BJ (cell line): ENCODE measurements around the gene BIRC7. TPM values are rescaled to one million over a fixed set of nuclear protein-coding genes. Genes with fewer than 3 reads are reported as not detected.

Source experiments
- CTCF ChIA-PET: fragments of 350-600 bp; formaldehyde crosslinking; extraction: SDS; loops from one replicate; lab custom pipeline; 2021; ENCODE audit warnings: antibody characterized with exemption, inconsistent platforms; lab: Yijun Ruan, JAX
- POLR2A ChIA-PET: fragments of 300-600 bp; sonication (Branson Sonifier 250); formaldehyde crosslinking; extraction: SDS; loops from one replicate; lab custom pipeline; 2021; ENCODE audit warnings: antibody characterized with exemption; lab: Charles Lee
- DNase-seq: peaks from one replicate; pipeline ENCODE4 v3.0.0-alpha.2; 2011; ENCODE audit warnings: low read depth
- H3K27me3 ChIP-seq: 2 replicates; pipeline ENCODE4 v1.6.0; 2011; ENCODE audit warnings: low read length; ENCODE audit not compliant: control insufficient read depth, insufficient read depth
- H3K36me3 ChIP-seq: 2 replicates; pipeline ENCODE4 v1.5.1; 2011; ENCODE audit warnings: low read length; ENCODE audit not compliant: control insufficient read depth, insufficient read depth
- H3K4me3 ChIP-seq: 2 replicates; pipeline ENCODE4 v1.5.1; 2011; ENCODE audit warnings: low read depth, mild to moderate bottlenecking, control low read depth, low read length
- polyA minus RNA-seq: library from RNA; depleted of rRNA, polyadenylated mRNA; stranded (reverse); fragments of >200 nt; gene quantifications from 2 replicates; pipeline ENCODE4 v1.2.3, GENCODE V29; 2011; rRNA and poly(A)+ RNA removed
- polyA plus RNA-seq: library from polyadenylated mRNA; depleted of rRNA; stranded (reverse); fragments of >200 nt; gene quantifications from 2 replicates; pipeline ENCODE4 v1.2.3, GENCODE V29; 2011; rRNA removed
- TF ChIP-seq, protein P1 (sequence below): IDR thresholded peaks from 2 replicates; pipeline ENCODE4 v1.5.1; 2011; ENCODE audit warnings: low read depth, mild to moderate bottlenecking, control low read depth, inconsistent platforms, low read length, moderate library complexity; ENCODE audit not compliant: insufficient read depth

The BIRC7 gene, protein sequence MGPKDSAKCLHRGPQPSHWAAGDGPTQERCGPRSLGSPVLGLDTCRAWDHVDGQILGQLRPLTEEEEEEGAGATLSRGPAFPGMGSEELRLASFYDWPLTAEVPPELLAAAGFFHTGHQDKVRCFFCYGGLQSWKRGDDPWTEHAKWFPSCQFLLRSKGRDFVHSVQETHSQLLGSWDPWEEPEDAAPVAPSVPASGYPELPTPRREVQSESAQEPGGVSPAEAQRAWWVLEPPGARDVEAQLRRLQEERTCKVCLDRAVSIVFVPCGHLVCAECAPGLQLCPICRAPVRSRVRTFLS
- polyA plus RNA-seq: not detected in 2 replicates
- not detected in 2 replicates for polyA minus RNA-seq

DNA sequence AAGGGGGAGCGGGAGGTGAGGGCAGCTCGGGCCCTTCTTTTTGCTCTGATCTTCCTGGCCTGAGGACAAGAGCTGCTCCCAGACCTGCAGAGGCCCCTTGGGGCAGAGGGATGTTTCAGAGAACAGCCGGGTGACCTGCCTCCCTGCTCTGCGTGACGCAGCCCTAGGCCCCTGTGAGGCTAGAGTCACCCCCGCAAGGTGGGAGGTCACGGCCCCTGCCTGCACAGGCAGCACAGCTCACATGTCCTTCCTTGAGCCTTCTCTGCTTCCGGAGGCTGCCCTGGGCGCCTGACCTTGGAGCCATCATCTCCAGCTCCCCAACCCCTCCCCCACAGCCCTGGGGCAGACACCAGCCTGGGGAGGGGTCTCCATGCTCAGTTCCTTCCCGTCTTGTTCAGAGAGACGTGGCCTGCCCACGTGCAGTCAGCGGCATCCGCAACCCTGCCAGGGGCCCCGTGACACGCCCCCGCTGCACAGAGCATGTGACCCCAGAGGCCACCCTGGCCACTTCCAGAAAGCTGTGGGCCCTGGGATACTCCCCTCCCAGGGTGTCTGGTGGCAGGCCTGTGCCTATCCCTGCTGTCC, at the start of gene BIRC7:
Gene BIRC7, plus strand, starts transcription at position 507 of the 585 bp plus-strand sequence. CDS start 192 bp downstream, outside the sequence.
- no peak for DNase-seq
- Histone ChIP-seq H3K4me3 (no peak within 1 kb of the TSS), H3K27me3 (no peaks in the 10 kb centered on the region), H3K36me3 (no peaks in the 10 kb centered on the region)
- ChIA-PET POLR2A (interaction anchor here (0.6 kb wide), 1 partner anchor 840 kb away, joined by 5 read pairs; no protein-coding TSS in a partner anchor), CTCF (interaction anchor here (0.6 to 8.1 kb wide), 5 partner anchors 11 to 35 kb away, joined by 3 to 83 read pairs (median 6); no protein-coding TSS in a partner anchor)
- TF ChIP-seq, protein P1, sequence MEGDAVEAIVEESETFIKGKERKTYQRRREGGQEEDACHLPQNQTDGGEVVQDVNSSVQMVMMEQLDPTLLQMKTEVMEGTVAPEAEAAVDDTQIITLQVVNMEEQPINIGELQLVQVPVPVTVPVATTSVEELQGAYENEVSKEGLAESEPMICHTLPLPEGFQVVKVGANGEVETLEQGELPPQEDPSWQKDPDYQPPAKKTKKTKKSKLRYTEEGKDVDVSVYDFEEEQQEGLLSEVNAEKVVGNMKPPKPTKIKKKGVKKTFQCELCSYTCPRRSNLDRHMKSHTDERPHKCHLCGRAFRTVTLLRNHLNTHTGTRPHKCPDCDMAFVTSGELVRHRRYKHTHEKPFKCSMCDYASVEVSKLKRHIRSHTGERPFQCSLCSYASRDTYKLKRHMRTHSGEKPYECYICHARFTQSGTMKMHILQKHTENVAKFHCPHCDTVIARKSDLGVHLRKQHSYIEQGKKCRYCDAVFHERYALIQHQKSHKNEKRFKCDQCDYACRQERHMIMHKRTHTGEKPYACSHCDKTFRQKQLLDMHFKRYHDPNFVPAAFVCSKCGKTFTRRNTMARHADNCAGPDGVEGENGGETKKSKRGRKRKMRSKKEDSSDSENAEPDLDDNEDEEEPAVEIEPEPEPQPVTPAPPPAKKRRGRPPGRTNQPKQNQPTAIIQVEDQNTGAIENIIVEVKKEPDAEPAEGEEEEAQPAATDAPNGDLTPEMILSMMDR: no peak

DNA sequence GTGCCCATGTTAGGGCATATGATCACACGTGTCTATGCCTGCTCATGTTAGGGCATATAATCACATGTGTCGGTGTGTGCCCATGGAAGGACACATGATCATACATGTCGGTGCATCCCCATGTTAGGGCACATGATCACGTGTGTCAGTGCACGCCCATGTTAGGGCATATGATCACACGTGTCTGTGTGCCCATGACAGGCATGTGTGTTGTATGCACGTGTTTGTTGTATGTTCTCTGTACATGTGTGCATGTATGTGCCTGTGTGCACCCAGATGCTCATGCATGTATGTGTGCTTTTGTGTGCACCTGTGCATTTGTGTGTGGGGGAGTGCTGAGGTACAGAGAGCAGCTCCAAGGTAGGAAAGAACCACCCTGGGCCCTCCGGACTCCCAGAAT, 49.6 kb upstream of the BIRC7 start:
- Histone ChIP-seq H3K27me3 (peaks cover 5% of the 10 kb centered on the region), H3K36me3 (no peaks in the 10 kb centered on the region), H3K4me3 (no peak overlapping the region)
- ChIA-PET POLR2A (no interaction called here), CTCF (no interaction called here)
- DNase-seq: no peak
- TF ChIP-seq, protein P1: no peak

DNA sequence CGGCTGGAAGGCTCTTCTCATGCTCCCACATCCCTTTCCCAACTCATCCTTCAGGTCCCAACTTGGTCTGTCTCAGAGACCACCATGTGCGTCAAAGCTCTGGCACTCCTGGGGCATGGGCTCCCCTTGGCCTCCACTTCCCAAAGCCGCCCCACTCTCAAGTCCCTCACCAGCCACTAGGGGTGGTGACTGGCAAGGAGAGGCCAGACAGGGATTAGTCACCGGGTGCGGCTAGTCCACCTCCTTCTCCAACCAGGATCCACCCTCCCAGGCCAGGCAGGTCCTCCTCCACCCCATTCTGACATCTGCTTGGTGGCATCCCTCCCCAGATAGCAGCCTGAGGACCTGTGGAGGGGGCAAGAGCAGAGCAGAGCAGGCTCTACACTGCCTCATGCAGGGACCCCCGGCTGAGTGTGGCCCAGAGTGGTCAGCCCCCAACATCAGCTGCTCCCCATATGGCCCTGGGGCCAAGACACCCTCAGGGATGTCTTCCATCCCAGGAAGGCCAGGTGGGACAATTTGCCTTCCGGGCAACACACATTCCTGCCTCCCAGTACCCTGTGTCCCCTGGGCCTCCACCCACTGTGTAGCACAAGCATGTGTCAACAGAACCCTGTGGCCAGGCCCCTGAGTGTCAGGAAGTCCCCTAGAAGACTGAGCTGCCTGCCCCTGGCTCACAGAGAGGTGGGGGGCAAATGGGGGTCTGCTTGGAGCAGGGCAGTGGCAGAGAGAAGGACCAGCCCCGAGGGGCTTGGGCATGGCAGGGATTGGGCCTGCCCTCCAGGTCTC, 49.0 kb upstream of the BIRC7 start:
- CTCF ChIA-PET: no interaction called here
- POLR2A ChIA-PET: no interaction called here
- DNase-seq: no peak
- TF ChIP-seq, protein P1: peak; percentile 18; the same call in 1 of the 2 replicates
- peaks cover 5% of the 10 kb centered on the region for H3K27me3 ChIP-seq
- no peak overlapping the region for H3K4me3 ChIP-seq
- H3K36me3 ChIP-seq: no peaks in the 10 kb centered on the region

DNA sequence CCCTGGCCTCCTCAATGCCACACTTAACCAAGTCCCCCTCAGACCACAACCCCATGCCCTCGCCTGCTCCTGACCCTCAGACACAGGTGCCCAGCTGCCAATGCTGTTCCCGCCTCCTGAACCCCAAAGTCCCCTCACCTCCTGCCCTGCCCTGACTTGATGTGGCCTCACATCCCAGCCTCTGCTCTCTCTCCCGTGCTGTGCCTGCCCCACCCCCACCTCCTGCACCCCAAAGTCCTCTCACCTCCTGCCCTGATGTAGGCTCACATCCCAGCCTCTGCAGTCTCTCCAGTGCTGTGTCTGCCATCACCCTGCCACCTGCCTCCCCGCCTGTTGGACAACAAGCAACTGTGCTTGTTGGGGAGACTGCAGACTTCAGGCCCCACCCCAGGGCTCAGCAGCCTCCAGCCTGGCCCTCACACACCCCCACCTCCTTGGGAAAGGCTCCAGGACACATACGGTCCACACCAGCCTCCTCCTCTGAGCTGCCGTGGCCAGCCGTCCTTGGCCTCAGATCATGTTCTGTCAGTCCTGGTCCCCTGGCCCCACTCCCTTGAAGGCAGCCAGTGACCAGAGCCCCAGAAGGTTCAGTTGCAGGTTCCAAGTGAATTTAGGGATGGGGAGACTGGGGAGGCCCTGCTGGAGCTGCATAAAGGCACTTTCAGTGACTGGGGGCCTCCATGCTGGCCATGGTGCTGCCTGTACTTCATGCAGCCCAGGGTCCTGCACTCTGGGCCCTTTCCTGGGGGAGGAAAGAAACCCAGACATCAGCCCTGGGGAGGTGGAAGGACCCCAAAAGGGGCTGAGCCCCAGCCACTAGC, 48.2 kb upstream of the BIRC7 start:
- DNase-seq: no peak
- no peaks in the 10 kb centered on the region for H3K36me3 ChIP-seq
- POLR2A ChIA-PET: no interaction called here
- TF ChIP-seq, protein P1: no peak
- H3K4me3 ChIP-seq: no peak overlapping the region
- CTCF ChIA-PET: no interaction called here
- peaks cover 4% of the 10 kb centered on the region for H3K27me3 ChIP-seq
